Activated naive CD8-positive, alpha-beta T cell treated with anti-CD3 and anti-CD28 coated beads, Interleukin-2, amount 10 ng/mL, durations not matched to agents 7 days and 5 days (primary cell): ENCODE results near the gene SRPRA. TPM values are rescaled to one million over a fixed set of nuclear protein-coding genes. Genes with fewer than 3 reads are reported as not detected.

ENCODE experiments used
- ATAC-seq: fragments of 150-1000 bp; cut with Tn5 transposase; one replicate; pipeline ENCODE4 v1.10.0; 2021; ENCODE audit warnings: low read depth, moderate library complexity
- POLR2A ChIA-PET: fragments of 350-600 bp; sonication (Branson Sonifier 250); formaldehyde crosslinking; loops from one replicate; lab custom pipeline; 2021; ENCODE audit warnings: antibody characterized with exemption; lab: Charles Lee
- DNase-seq: peaks from one replicate; pipeline ENCODE4 v3.0.0; 2021
- H3K27ac Mint-ChIP-seq: one replicate; pipeline ENCODE4 v1.8.0; 2022; ENCODE audit warnings: mild to moderate bottlenecking, mixed read lengths
- H3K27me3 Mint-ChIP-seq: one replicate; pipeline ENCODE4 v1.8.0; 2022; ENCODE audit warnings: mild to moderate bottlenecking, moderate library complexity, mixed read lengths
- H3K36me3 Mint-ChIP-seq: one replicate; pipeline ENCODE4 v1.8.0; 2021; ENCODE audit warnings: mild to moderate bottlenecking, mixed read lengths
- H3K4me1 Mint-ChIP-seq: one replicate; pipeline ENCODE4 v1.8.0; 2021; ENCODE audit warnings: mixed read lengths
- H3K4me3 Mint-ChIP-seq: one replicate; pipeline ENCODE4 v1.8.0; 2022; ENCODE audit warnings: mild to moderate bottlenecking, moderate library complexity, mixed read lengths
- H3K9me3 Mint-ChIP-seq: one replicate; pipeline ENCODE4 v1.8.0; 2021; ENCODE audit warnings: mixed read lengths
- total RNA-seq, 2 experiments: library from RNA; stranded (reverse); gene quantifications; one replicate each; pipeline ENCODE4 v1.2.3, GENCODE V29; 2021

Gene SRPRA
- total RNA-seq, 2 experiments from 2014 or later = 110 TPM

DNA sequence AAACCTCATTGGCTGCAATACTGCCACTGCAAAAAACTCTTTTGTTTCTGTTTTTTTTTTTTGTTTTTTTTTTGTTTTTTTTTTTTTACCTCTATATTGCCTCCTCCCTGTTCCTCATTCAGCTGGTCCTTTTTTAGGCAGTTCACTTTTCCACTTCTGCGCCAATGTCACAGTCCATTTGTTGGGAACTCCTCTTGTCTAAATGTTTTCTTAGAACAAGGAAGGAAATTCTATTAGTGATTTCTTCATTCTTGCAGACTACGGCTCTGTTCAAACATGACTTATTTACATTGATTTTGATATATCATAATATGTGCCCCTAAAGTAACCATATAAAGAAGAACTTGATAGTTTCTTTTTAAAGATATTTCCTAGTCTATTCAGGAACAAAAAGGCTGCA, 54.3 kb downstream of the SRPRA start:
- POLR2A ChIA-PET = no interaction called here

More for the DNA sequence above, 54.3 kb downstream of the SRPRA start:
- Mint-ChIP-seq H3K27me3 (no peaks in the 10 kb centered on the region), H3K4me3 (no peak overlapping the region), H3K4me1 (peaks cover 29% of the 10 kb centered on the region), H3K36me3 (peaks cover 3% of the 10 kb centered on the region), H3K9me3 (no peaks in the 10 kb centered on the region), H3K27ac (no peak overlapping the region)
- ATAC-seq (no peak), DNase-seq (no peak)

Other genes starting within 250 kb of the SRPRA start
- gene CDON, start 206.0 kb downstream of the SRPRA start, total RNA-seq = 1 to 10 TPM; 3.4 to 3.9 TPM
- gene RPUSD4, start 57.2 kb downstream of the SRPRA start, total RNA-seq = 10 to 100 TPM; 31.6 to 33.8 TPM
- gene FAM118B, start 57.1 kb downstream of the SRPRA start, total RNA-seq = 10 to 100 TPM; 10.1 to 12.2 TPM
- gene FOXRED1, start 259 bp upstream of the SRPRA start, total RNA-seq = 10 to 100 TPM; 37.4 to 38.5 TPM
- 10 to 100 TPM; 15.6 to 18.8 TPM for gene TIRAP, start 14.2 kb upstream of the SRPRA start, total RNA-seq
- gene DCPS, start 35.2 kb upstream of the SRPRA start, total RNA-seq = 10 to 100 TPM; 27.4 to 29.1 TPM
- gene ST3GAL4, start 86.8 kb upstream of the SRPRA start, total RNA-seq = 1 to 10 TPM; 6.3 to 8.5 TPM